ENCODE data around the gene PGC.

PGC gene

GRCh38 chr6:41711323-41712038 is 35.7 kb downstream of the PGC start:
- Histone ChIP-seq H3K27ac (ENCODE audit: low read length) (no peak overlapping the region), H3K9me2 (replicated peaks; ENCODE audit: insufficient read depth, low read length) (no peaks in the 10 kb centered on the region), H3K36me3 (replicated peaks; ENCODE audit: insufficient read depth, low read length) (no peaks in the 10 kb centered on the region), H4K20me1 (ENCODE audit: insufficient read depth, low read length) (no peaks in the 10 kb centered on the region), H3F3A (ENCODE audit: insufficient read depth, low read length) (no peaks in the 10 kb centered on the region), H3K79me2 (ENCODE audit: low read length) (no peaks in the 10 kb centered on the region), H2AFZ (ENCODE audit: low read length) (no peak overlapping the region), H3K4me1 (ENCODE audit: low read length) (peaks cover 9% of the 10 kb centered on the region), H3K9me3 (replicated peaks; ENCODE audit: insufficient read depth, low read length) (no peaks in the 10 kb centered on the region), H3K27me3 (replicated peaks; ENCODE audit: insufficient read depth, low read length) (no peaks in the 10 kb centered on the region), H3K9ac (ENCODE audit: low read length) (no peak overlapping the region), H3K4me2 (ENCODE audit: low read depth, low read length) (no peak overlapping the region), H3K4me3 (ENCODE audit: low read length) (no peak overlapping the region)
- TF ChIP-seq CTCF (IDR thresholded peaks at IDR 0.05; ENCODE audit: low read length) (no peak), EZH2phosphoT487 (IDR thresholded peaks at IDR 0.05; ENCODE audit: low read length) (no peak), EZH2 (optimal IDR thresholded peaks at IDR 0.05; ENCODE audit: low read depth, low read length) (no peak)
- DNase-seq: no peak

- peaks cover 12% of the 10 kb centered on the region for H3K4me1 ChIP-seq (ENCODE audit: low read length)
These were observed 37.8 kb downstream of the PGC start for GRCh38 chr6:41709375-41709774.

GRCh38 chr6:41708856-41709255 is 38.3 kb downstream of the PGC start:
- Histone ChIP-seq H3K4me1 (ENCODE audit: low read length) (peaks cover 12% of the 10 kb centered on the region), H3K4me3 (ENCODE audit: low read length) (no peak overlapping the region), H3K36me3 (replicated peaks; ENCODE audit: insufficient read depth, low read length) (no peaks in the 10 kb centered on the region), H3K9me2 (replicated peaks; ENCODE audit: insufficient read depth, low read length) (no peaks in the 10 kb centered on the region), H2AFZ (ENCODE audit: low read length) (no peak overlapping the region), H3K27me3 (replicated peaks; ENCODE audit: insufficient read depth, low read length) (no peaks in the 10 kb centered on the region), H3F3A (ENCODE audit: insufficient read depth, low read length) (no peaks in the 10 kb centered on the region), H3K9me3 (replicated peaks; ENCODE audit: insufficient read depth, low read length) (no peaks in the 10 kb centered on the region), H3K79me2 (ENCODE audit: low read length) (no peaks in the 10 kb centered on the region), H3K27ac (ENCODE audit: low read length) (no peak overlapping the region), H4K20me1 (ENCODE audit: insufficient read depth, low read length) (no peaks in the 10 kb centered on the region), H3K9ac (ENCODE audit: low read length) (no peak overlapping the region), H3K4me2 (ENCODE audit: low read depth, low read length) (no peak overlapping the region)
- DNase-seq: no peak
- TF ChIP-seq EZH2phosphoT487 (IDR thresholded peaks at IDR 0.05; ENCODE audit: low read length) (no peak), EZH2 (optimal IDR thresholded peaks at IDR 0.05; ENCODE audit: low read depth, low read length) (no peak), CTCF (IDR thresholded peaks at IDR 0.05; ENCODE audit: low read length) (no peak)

More at GRCh38 chr6:41709375-41709774, 37.8 kb downstream of the PGC start:
- H2AFZ ChIP-seq (ENCODE audit: low read length): no peak overlapping the region
- no peaks in the 10 kb centered on the region for H3K36me3 ChIP-seq (replicated peaks; ENCODE audit: insufficient read depth, low read length)
- H3K4me2 ChIP-seq (ENCODE audit: low read depth, low read length): no peak overlapping the region
- H3K4me3 ChIP-seq (ENCODE audit: low read length): no peak overlapping the region
- no peaks in the 10 kb centered on the region for H3F3A ChIP-seq (ENCODE audit: insufficient read depth, low read length)
- no peak for DNase-seq
- no peaks in the 10 kb centered on the region for H3K9me2 ChIP-seq (replicated peaks; ENCODE audit: insufficient read depth, low read length)
- no peaks in the 10 kb centered on the region for H3K79me2 ChIP-seq (ENCODE audit: low read length)
- no peaks in the 10 kb centered on the region for H3K9me3 ChIP-seq (replicated peaks; ENCODE audit: insufficient read depth, low read length)
- TF ChIP-seq EZH2phosphoT487 (IDR thresholded peaks at IDR 0.05; ENCODE audit: low read length) (no peak), CTCF (IDR thresholded peaks at IDR 0.05; ENCODE audit: low read length) (no peak), EZH2 (optimal IDR thresholded peaks at IDR 0.05; ENCODE audit: low read depth, low read length) (no peak)
- H3K27ac ChIP-seq (ENCODE audit: low read length): no peak overlapping the region
- H3K27me3 ChIP-seq (replicated peaks; ENCODE audit: insufficient read depth, low read length): no peaks in the 10 kb centered on the region
- no peak overlapping the region for H3K9ac ChIP-seq (ENCODE audit: low read length)
- no peaks in the 10 kb centered on the region for H4K20me1 ChIP-seq (ENCODE audit: insufficient read depth, low read length)

Measured in MM.1S (cell line).